ENCODE data around the gene TNFAIP8. TPM values are rescaled to one million over a fixed set of nuclear protein-coding genes. Genes with fewer than 3 reads are reported as not detected.

Gene TNFAIP8
- total and polyA plus RNA-seq, 5 experiments from 2014 or later: 175 to 220 (median 177) TPM

GRCh38 chr5:119329666-119330065, 26.2 kb upstream of the TNFAIP8 start:
- H3K27me3 Mint-ChIP-seq: no peaks in the 10 kb centered on the region
- H3K36me3 Mint-ChIP-seq: peaks cover 0 to 4% (median 3%) of the 10 kb centered on the region in 3 donors
- peak overlapping the region; percentile 43 to 87 (median 81) for H3K4me3 Mint-ChIP-seq
- POLR2A ChIA-PET: interaction anchor here (1.1 to 5.6 kb wide), 11 partner anchors 11 to 62 kb away, joined by 3 to 37 read pairs (median 5); no protein-coding TSS in a partner anchor
- no peak for ATAC-seq
- peak overlapping the region; percentile 89 to 99 (median 96) for H3K27ac Mint-ChIP-seq
- DNase-seq: no peak
- peaks cover 0 to 8% (median 0%) of the 10 kb centered on the region in 9 donors for H3K9me3 Mint-ChIP-seq
- H3K4me1 Mint-ChIP-seq: peaks cover 58 to 95% (median 91%) of the 10 kb centered on the region in 4 donors

DNA sequence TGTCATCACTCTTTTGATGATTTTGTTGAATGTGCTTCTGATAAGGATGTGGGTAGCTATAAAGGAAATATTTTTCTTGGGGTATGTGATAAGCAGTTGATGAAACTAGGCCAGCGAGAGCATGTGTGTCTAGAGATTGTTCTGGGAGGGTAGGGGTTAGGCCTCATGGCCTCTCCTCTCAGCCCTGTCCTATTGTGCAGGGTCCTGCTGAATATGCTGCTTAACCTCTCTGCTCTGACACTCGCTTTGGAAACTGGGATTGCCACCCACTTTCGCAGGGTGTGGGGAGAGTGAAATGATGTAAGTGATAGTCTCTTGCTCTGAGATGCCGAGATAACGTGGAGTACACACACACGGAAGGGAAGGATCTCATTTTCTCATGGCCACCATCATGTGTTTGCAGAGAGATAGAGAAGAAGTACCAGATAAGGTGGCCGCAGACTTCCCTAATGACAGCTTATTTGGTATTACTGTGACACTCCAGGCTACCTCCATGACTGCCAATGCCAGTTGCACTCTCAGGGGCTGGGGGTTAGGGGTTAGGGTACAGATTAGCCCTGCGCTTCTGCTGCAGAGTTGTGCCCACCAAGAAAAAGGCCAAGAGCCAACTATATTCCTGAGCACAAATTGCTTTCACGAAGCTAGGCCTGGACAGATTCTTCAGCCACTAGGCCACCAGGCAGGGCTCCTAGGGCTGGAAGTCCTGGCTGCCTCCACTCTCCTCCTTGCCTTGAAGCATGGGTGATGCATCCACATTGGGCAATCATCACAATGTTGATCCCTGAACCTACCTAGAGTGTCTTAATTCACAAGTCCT, 25.2 kb upstream of the TNFAIP8 start:
- DNase-seq (peak in 6 of 10 donors; percentile 31 to 74 (median 57)), ATAC-seq (peak; percentile 69 to 79)
- peaks cover 63 to 98% (median 96%) of the 10 kb centered on the region in 4 donors for H3K4me1 Mint-ChIP-seq
- no peaks in the 10 kb centered on the region for H3K27me3 Mint-ChIP-seq
- H3K4me3 Mint-ChIP-seq: peak overlapping the region; percentile 43 to 87 (median 78)
- peaks cover 0 to 8% (median 0%) of the 10 kb centered on the region in 9 donors for H3K9me3 Mint-ChIP-seq
- H3K27ac Mint-ChIP-seq: peak overlapping the region; percentile 89 to 99 (median 96)
- H3K36me3 Mint-ChIP-seq: peaks cover 0 to 4% (median 3%) of the 10 kb centered on the region in 3 donors
- POLR2A ChIA-PET: interaction anchor here (0.5 to 5.6 kb wide), 15 partner anchors 10 to 102 kb away, joined by 3 to 37 read pairs (median 4); no protein-coding TSS in a partner anchor

DNA sequence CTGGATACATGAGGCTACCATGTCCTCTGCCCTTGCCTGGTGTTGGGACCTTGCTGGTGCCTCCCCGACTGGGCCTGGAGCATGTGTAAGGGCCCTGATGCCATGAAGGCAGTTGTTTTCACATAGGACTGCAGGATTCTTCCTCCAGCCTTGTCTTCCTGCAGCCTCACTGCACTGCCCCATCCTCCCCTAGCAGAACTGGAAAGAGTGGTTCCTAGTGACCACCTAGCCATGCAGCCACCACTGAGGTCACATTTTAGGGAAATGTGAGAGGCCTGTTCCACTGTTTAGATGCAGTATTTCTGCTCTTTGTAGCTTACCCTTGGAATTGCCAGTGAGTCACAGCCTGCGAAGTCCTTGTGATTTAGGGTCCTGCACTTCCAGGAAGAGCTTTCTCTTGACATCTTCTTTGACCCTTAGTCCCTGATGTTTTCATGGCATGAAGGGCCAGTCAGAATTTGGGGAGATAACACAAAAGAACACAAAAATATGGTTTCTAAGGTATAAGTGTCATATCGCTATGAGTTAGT, 24.2 kb upstream of the TNFAIP8 start:
- POLR2A ChIA-PET: interaction anchor here (1.0 to 5.6 kb wide), 4 partner anchors 9 to 63 kb away, joined by 3 to 37 read pairs (median 4); no protein-coding TSS in a partner anchor
- Mint-ChIP-seq H3K27me3 (no peaks in the 10 kb centered on the region), H3K36me3 (peaks cover 0 to 4% (median 4%) of the 10 kb centered on the region in 3 donors), H3K27ac (peak overlapping the region; percentile 89 to 99 (median 96)), H3K9me3 (peaks cover 0 to 8% (median 0%) of the 10 kb centered on the region in 9 donors), H3K4me1 (peaks cover 59 to 98% (median 96%) of the 10 kb centered on the region in 4 donors), H3K4me3 (peak overlapping the region in 8 of 10 donors; percentile 22 to 87 (median 59))
- ATAC-seq (no peak), DNase-seq (no peak)

DNA sequence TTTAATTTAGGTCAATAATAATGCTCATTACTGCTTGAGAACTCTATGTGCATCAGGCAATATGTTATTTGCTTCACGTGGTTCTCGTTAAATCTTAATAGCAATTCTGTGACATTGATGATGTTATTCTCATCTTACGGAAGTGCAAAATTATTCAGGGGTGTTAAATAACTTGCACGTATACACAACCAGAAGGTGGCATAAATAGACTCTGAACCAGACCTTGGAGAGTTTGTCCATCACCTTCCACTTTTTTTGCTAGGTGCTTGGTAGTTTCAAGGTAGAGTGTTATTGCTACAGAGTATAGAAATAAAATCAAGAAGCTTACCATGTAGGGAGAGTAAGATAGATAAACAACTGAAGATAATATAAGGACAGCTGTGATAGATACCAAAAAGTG, 23.6 kb upstream of the TNFAIP8 start:
- Mint-ChIP-seq H3K4me1 (peaks cover 58 to 98% (median 96%) of the 10 kb centered on the region in 4 donors), H3K27me3 (no peaks in the 10 kb centered on the region), H3K9me3 (peaks cover 0 to 8% (median 0%) of the 10 kb centered on the region in 9 donors), H3K27ac (peak overlapping the region; percentile 89 to 99 (median 96)), H3K4me3 (peak overlapping the region in 9 of 10 donors; percentile 61 to 89 (median 78)), H3K36me3 (peaks cover 0 to 8% (median 4%) of the 10 kb centered on the region in 3 donors)
- DNase-seq (no peak), ATAC-seq (no peak)
- POLR2A ChIA-PET: interaction anchor here (0.9 to 5.6 kb wide), 5 partner anchors 8 to 64 kb away, joined by 3 to 37 read pairs (median 5); no protein-coding TSS in a partner anchor

DNA sequence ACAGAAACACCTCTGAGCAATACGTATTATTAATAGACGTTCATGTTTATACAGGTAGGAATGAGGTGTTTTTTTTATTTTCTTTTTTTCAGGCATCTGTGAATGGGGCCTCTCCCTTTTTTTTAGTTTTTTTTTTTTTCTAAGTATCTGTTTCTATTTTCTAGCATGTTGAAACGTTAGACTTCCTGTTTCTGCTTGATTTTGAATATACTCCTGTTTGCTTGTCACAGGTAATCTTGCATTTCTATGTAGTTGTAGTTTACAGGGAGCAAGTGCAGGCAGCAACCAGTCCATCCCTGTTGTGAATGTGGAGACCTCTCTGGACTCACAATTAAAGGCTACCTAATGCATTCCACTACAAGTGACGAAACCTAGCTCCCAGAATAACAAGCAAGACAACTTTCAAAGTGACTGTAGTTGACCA, 22.8 kb upstream of the TNFAIP8 start:
- DNase-seq (no peak), ATAC-seq (no peak)
- Mint-ChIP-seq H3K9me3 (peaks cover 0 to 8% (median 0%) of the 10 kb centered on the region in 9 donors), H3K36me3 (peaks cover 0 to 8% (median 4%) of the 10 kb centered on the region in 3 donors), H3K4me1 (peaks cover 61 to 99% (median 96%) of the 10 kb centered on the region in 4 donors), H3K4me3 (peak overlapping the region; percentile 63 to 89 (median 78)), H3K27ac (peak overlapping the region; percentile 89 to 99 (median 96)), H3K27me3 (no peaks in the 10 kb centered on the region)
- POLR2A ChIA-PET: interaction anchor here (0.9 to 5.6 kb wide), 4 partner anchors 8 to 65 kb away, joined by 3 to 37 read pairs (median 4); no protein-coding TSS in a partner anchor

GRCh38 chr5:119333421-119333851, 22.4 kb upstream of the TNFAIP8 start:
- peaks cover 61 to 99% (median 96%) of the 10 kb centered on the region in 4 donors for H3K4me1 Mint-ChIP-seq
- ATAC-seq (peak in 1 of 2 donors; percentile 9), DNase-seq (no peak)
- peak overlapping the region; percentile 89 to 99 (median 96) for H3K27ac Mint-ChIP-seq
- peak overlapping the region; percentile 63 to 89 (median 78) for H3K4me3 Mint-ChIP-seq
- POLR2A ChIA-PET: interaction anchor here (0.9 to 1.8 kb wide), 2 partner anchors 60 to 62 kb away, joined by 3 to 5 read pairs; no protein-coding TSS in a partner anchor
- peaks cover 0 to 8% (median 4%) of the 10 kb centered on the region in 3 donors for H3K36me3 Mint-ChIP-seq
- H3K27me3 Mint-ChIP-seq: no peaks in the 10 kb centered on the region
- peaks cover 0 to 8% (median 0%) of the 10 kb centered on the region in 9 donors for H3K9me3 Mint-ChIP-seq

- DNase-seq: no peak
- H3K27ac Mint-ChIP-seq: peak overlapping the region; percentile 89 to 99 (median 95)
- H3K4me1 Mint-ChIP-seq: peaks cover 55 to 99% (median 95%) of the 10 kb centered on the region in 4 donors
- H3K27me3 Mint-ChIP-seq: no peaks in the 10 kb centered on the region
- ATAC-seq: no peak
- H3K4me3 Mint-ChIP-seq: peak overlapping the region; percentile 64 to 89 (median 78)
- peaks cover 0 to 6% (median 0%) of the 10 kb centered on the region in 9 donors for H3K9me3 Mint-ChIP-seq
- POLR2A ChIA-PET: interaction anchor here (0.6 to 3.5 kb wide), 8 partner anchors 12 to 30 kb away, joined by 3 to 15 read pairs (median 4); partner anchors contain the start of gene TNFAIP8
- H3K36me3 Mint-ChIP-seq: peaks cover 0 to 8% (median 4%) of the 10 kb centered on the region in 3 donors
Observed at GRCh38 chr5:119335261-119335677, 20.6 kb upstream of the TNFAIP8 start.

DNA sequence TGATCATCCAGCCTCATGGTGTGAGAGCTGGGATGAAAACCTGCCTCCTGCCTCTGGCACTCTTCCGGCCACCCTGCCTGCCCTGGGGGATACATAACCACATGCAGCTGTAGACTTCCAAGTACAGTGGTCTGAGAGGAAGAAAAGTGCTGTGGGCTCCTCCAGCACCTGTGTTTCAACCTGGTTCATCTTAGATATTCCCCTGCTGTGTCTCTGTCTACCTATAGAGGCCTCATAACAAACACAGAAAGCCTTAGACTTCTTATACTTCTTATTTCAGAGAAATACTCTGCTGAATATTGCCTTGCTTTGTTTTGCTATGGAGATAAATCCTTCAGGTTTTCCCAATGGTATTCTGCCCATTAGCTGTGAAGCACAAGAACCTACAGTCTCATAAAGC, 19.6 kb upstream of the TNFAIP8 start:
- Mint-ChIP-seq H3K27ac (peak overlapping the region; percentile 89 to 99 (median 95)), H3K4me3 (peak overlapping the region; percentile 70 to 89 (median 81)), H3K4me1 (peaks cover 58 to 99% (median 95%) of the 10 kb centered on the region in 4 donors), H3K36me3 (peaks cover 0 to 8% (median under 1%) of the 10 kb centered on the region in 3 donors), H3K9me3 (peaks cover 0 to 4% (median 0%) of the 10 kb centered on the region in 9 donors), H3K27me3 (no peaks in the 10 kb centered on the region)
- POLR2A ChIA-PET: interaction anchor here (0.9 to 5.7 kb wide), 16 partner anchors 10 to 265 kb away, joined by 3 to 24 read pairs (median 6); partner anchors contain the start of genes DMXL1 and TNFAIP8
- DNase-seq (no peak), ATAC-seq (peak; percentile 14 to 33)

DNA sequence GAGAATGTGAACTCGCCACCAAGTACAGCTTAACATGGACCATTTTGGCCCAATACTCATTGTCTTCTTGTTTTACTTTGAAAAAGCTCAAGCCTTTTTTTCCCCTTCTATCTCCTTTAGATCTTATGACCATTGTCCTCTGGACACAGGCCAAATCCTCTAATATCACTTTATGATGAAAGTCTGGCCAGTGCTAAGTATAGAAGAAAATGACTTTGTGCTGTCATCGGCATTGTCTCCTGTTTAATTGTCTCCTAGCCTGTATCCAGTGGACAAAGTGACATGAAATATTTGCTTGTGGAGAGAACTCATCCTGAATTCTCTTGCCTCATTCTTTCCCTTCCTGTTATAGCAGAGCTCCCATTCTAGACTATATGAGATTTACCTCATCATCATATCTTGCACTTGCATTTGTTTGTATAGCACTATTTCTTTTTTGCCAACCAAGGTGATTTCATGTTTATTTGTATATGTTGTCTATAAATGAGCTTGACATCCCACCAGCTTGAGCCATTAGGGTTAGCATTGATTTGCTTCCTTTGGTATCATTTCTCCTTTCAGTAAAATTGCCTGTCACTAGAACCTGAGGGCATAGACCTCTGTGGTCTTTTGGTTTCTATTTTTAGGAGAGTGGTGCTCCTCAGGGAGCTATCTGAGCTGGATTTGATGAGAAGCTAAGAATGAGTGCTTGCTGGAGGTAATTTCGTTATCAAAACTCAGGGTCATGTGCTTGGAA, 18.8 kb upstream of the TNFAIP8 start:
- Mint-ChIP-seq H3K36me3 (peaks cover 0 to 8% (median 0%) of the 10 kb centered on the region in 3 donors), H3K27ac (peak overlapping the region; percentile 83 to 99 (median 96))

GRCh38 chr5:119338326-119338946, 17.4 kb upstream of the TNFAIP8 start:
- H3K36me3 Mint-ChIP-seq: peaks cover 0 to 8% (median 0%) of the 10 kb centered on the region in 3 donors

More for the DNA sequence above, 18.8 kb upstream of the TNFAIP8 start:
- Mint-ChIP-seq H3K4me1 (peaks cover 56 to 99% (median 95%) of the 10 kb centered on the region in 4 donors), H3K9me3 (peaks cover 0 to 4% (median 0%) of the 10 kb centered on the region in 9 donors), H3K27me3 (no peaks in the 10 kb centered on the region), H3K4me3 (peak overlapping the region; percentile 34 to 82 (median 76))
- POLR2A ChIA-PET: interaction anchor here (0.8 to 5.7 kb wide), 26 partner anchors 11 to 266 kb away, joined by 3 to 24 read pairs (median 5); partner anchors contain the start of genes DMXL1 and TNFAIP8
- ATAC-seq (no peak), DNase-seq (no peak)

More at GRCh38 chr5:119338326-119338946, 17.4 kb upstream of the TNFAIP8 start:
- Mint-ChIP-seq H3K4me1 (peaks cover 60 to 98% (median 95%) of the 10 kb centered on the region in 4 donors), H3K27me3 (no peaks in the 10 kb centered on the region), H3K4me3 (peak overlapping the region; percentile 54 to 82 (median 76)), H3K9me3 (peaks cover 0 to 4% (median 0%) of the 10 kb centered on the region in 9 donors), H3K27ac (peak overlapping the region; percentile 83 to 99 (median 96))
- peak in 2 of 10 donors; percentile 38 to 56 for DNase-seq
- POLR2A ChIA-PET: interaction anchor here (0.7 to 5.7 kb wide), 17 partner anchors 8 to 280 kb away, joined by 3 to 37 read pairs (median 5); partner anchors contain the start of genes DMXL1 and TNFAIP8
- peak; percentile 19 to 42 for ATAC-seq

Data from naive thymus-derived CD8-positive, alpha-beta T cell (primary cell).